ENCODE results near the gene TPM3.
"Not testable (repeated sequence)": the region's sequence is repeated elsewhere in the genome, so short reads cannot be mapped to it uniquely, and the experiment has no call there.

TPM3 gene

GRCh38 chr1:154191990-154192461, at the start of gene TPM3:
TPM3 (minus strand) TSS chr1:154192100; CDS start chr1:154192018, 82 bp downstream.
- Histone ChIP-seq H3K4me1 (ENCODE audit: control insufficient read depth in 1 of 2, insufficient read depth in 2 of 2, low read length in 2 of 2) (peaks cover 0 to under 1% of the 10 kb centered on the region in 2 donors), H3K9me3 (ENCODE audit: control insufficient read depth in 1 of 2, low read length in 2 of 2) (no peaks in the 10 kb centered on the region), H3K4me3 (ENCODE audit: low read depth in 1 of 2, low read length in 2 of 2) (no peak within 1 kb of the TSS), H3K27ac (ENCODE audit: low read depth, low read length) (no peak within 1 kb of the TSS), H3K9ac (ENCODE audit: low read depth in 1 of 2, low read length in 2 of 2) (no peak within 1 kb of the TSS), H3K36me3 (ENCODE audit: control insufficient read depth in 1 of 2, insufficient read depth in 2 of 2, low read length in 2 of 2) (no peaks in the 10 kb centered on the region), H3K27me3 (ENCODE audit: control insufficient read depth in 1 of 2, insufficient read depth in 2 of 2, low read length in 2 of 2) (peaks cover 16 to 22% of the 10 kb centered on the region in 2 donors)

- Histone ChIP-seq H3K4me1 (ENCODE audit: control insufficient read depth in 1 of 2, insufficient read depth in 2 of 2, low read length in 2 of 2) (no peaks in the 10 kb centered on the region), H3K27me3 (ENCODE audit: control insufficient read depth in 1 of 2, insufficient read depth in 2 of 2, low read length in 2 of 2) (no peaks in the 10 kb centered on the region), H3K4me3 (ENCODE audit: low read depth in 1 of 2, low read length in 2 of 2) (no peak overlapping the region), H3K36me3 (ENCODE audit: control insufficient read depth in 1 of 2, insufficient read depth in 2 of 2, low read length in 2 of 2) (peaks cover 42 to 90% of the 10 kb centered on the region in 2 donors), H3K9me3 (ENCODE audit: control insufficient read depth in 1 of 2, low read length in 2 of 2) (no peaks in the 10 kb centered on the region), H3K9ac (ENCODE audit: low read depth in 1 of 2, low read length in 2 of 2) (no peak overlapping the region), H3K27ac (ENCODE audit: low read depth, low read length) (no peak overlapping the region)
Observed at GRCh38 chr1:154240294-154240833, 48.5 kb upstream of the TPM3 start.

- Histone ChIP-seq H3K4me3 (ENCODE audit: low read depth in 1 of 2, low read length in 2 of 2) (no peak overlapping the region), H3K4me1 (ENCODE audit: control insufficient read depth in 1 of 2, insufficient read depth in 2 of 2, low read length in 2 of 2) (no peaks in the 10 kb centered on the region), H3K27ac (ENCODE audit: low read depth, low read length) (no peak overlapping the region), H3K27me3 (ENCODE audit: control insufficient read depth in 1 of 2, insufficient read depth in 2 of 2, low read length in 2 of 2) (no peaks in the 10 kb centered on the region), H3K36me3 (ENCODE audit: control insufficient read depth in 1 of 2, insufficient read depth in 2 of 2, low read length in 2 of 2) (peaks cover 35 to 90% of the 10 kb centered on the region in 2 donors), H3K9me3 (ENCODE audit: control insufficient read depth in 1 of 2, low read length in 2 of 2) (no peaks in the 10 kb centered on the region), H3K9ac (ENCODE audit: low read depth in 1 of 2, low read length in 2 of 2) (no peak overlapping the region)
Observed at GRCh38 chr1:154239491-154239890, 47.6 kb upstream of the TPM3 start.

- Histone ChIP-seq H3K9me3 (ENCODE audit: control insufficient read depth in 1 of 2, low read length in 2 of 2) (no peaks in the 10 kb centered on the region), H3K4me3 (ENCODE audit: low read depth in 1 of 2, low read length in 2 of 2) (no peak overlapping the region), H3K36me3 (ENCODE audit: control insufficient read depth in 1 of 2, insufficient read depth in 2 of 2, low read length in 2 of 2) (peaks cover 30 to 78% of the 10 kb centered on the region in 2 donors), H3K9ac (ENCODE audit: low read depth in 1 of 2, low read length in 2 of 2) (no peak overlapping the region), H3K27me3 (ENCODE audit: control insufficient read depth in 1 of 2, insufficient read depth in 2 of 2, low read length in 2 of 2) (no peaks in the 10 kb centered on the region), H3K4me1 (ENCODE audit: control insufficient read depth in 1 of 2, insufficient read depth in 2 of 2, low read length in 2 of 2) (no peaks in the 10 kb centered on the region), H3K27ac (ENCODE audit: low read depth, low read length) (no peak overlapping the region)
Observed at GRCh38 chr1:154237880-154238506, 46.1 kb upstream of the TPM3 start.

GRCh38 chr1:154237435-154237834, 45.5 kb upstream of the TPM3 start:
- Histone ChIP-seq H3K9ac (ENCODE audit: low read depth in 1 of 2, low read length in 2 of 2) (no peak overlapping the region), H3K4me1 (ENCODE audit: control insufficient read depth in 1 of 2, insufficient read depth in 2 of 2, low read length in 2 of 2) (no peaks in the 10 kb centered on the region), H3K27ac (ENCODE audit: low read depth, low read length) (no peak overlapping the region), H3K4me3 (ENCODE audit: low read depth in 1 of 2, low read length in 2 of 2) (no peak overlapping the region), H3K36me3 (ENCODE audit: control insufficient read depth in 1 of 2, insufficient read depth in 2 of 2, low read length in 2 of 2) (peaks cover 26 to 74% of the 10 kb centered on the region in 2 donors), H3K9me3 (ENCODE audit: control insufficient read depth in 1 of 2, low read length in 2 of 2) (no peaks in the 10 kb centered on the region), H3K27me3 (ENCODE audit: control insufficient read depth in 1 of 2, insufficient read depth in 2 of 2, low read length in 2 of 2) (no peaks in the 10 kb centered on the region)

GRCh38 chr1:154236855-154237254, 45.0 kb upstream of the TPM3 start:
- no peaks in the 10 kb centered on the region for H3K27me3 ChIP-seq (ENCODE audit: control insufficient read depth in 1 of 2, insufficient read depth in 2 of 2, low read length in 2 of 2)
- no peak overlapping the region for H3K27ac ChIP-seq (ENCODE audit: low read depth, low read length)
- no peaks in the 10 kb centered on the region for H3K4me1 ChIP-seq (ENCODE audit: control insufficient read depth in 1 of 2, insufficient read depth in 2 of 2, low read length in 2 of 2)
- no peak overlapping the region for H3K9ac ChIP-seq (ENCODE audit: low read depth in 1 of 2, low read length in 2 of 2)
- no peak overlapping the region for H3K4me3 ChIP-seq (ENCODE audit: low read depth in 1 of 2, low read length in 2 of 2)
- peaks cover 22 to 73% of the 10 kb centered on the region in 2 donors for H3K36me3 ChIP-seq (ENCODE audit: control insufficient read depth in 1 of 2, insufficient read depth in 2 of 2, low read length in 2 of 2)
- H3K9me3 ChIP-seq (ENCODE audit: control insufficient read depth in 1 of 2, low read length in 2 of 2), result no peaks in the 10 kb centered on the region

- H3K9me3 ChIP-seq (ENCODE audit: control insufficient read depth in 1 of 2, low read length in 2 of 2); H3K27ac ChIP-seq (ENCODE audit: low read depth, low read length); H3K4me1 ChIP-seq (ENCODE audit: control insufficient read depth in 1 of 2, insufficient read depth in 2 of 2, low read length in 2 of 2); H3K4me3 ChIP-seq (ENCODE audit: low read depth in 1 of 2, low read length in 2 of 2); H3K27me3 ChIP-seq (ENCODE audit: control insufficient read depth in 1 of 2, insufficient read depth in 2 of 2, low read length in 2 of 2); H3K9ac ChIP-seq (ENCODE audit: low read depth in 1 of 2, low read length in 2 of 2): not testable (repeated sequence)
- peaks cover 25 to 79% of the 10 kb centered on the region in 2 donors for H3K36me3 ChIP-seq (ENCODE audit: control insufficient read depth in 1 of 2, insufficient read depth in 2 of 2, low read length in 2 of 2)
Observed at GRCh38 chr1:154233127-154233526, 41.2 kb upstream of the TPM3 start.

- H3K9me3 ChIP-seq (ENCODE audit: control insufficient read depth in 1 of 2, low read length in 2 of 2), result not testable (repeated sequence)
- peaks cover 35 to 74% of the 10 kb centered on the region in 2 donors for H3K36me3 ChIP-seq (ENCODE audit: control insufficient read depth in 1 of 2, insufficient read depth in 2 of 2, low read length in 2 of 2)
Observed at GRCh38 chr1:154231112-154231511, 39.2 kb upstream of the TPM3 start.

GRCh38 chr1:154225370-154225769, 33.5 kb upstream of the TPM3 start:
- Histone ChIP-seq H3K27me3 (ENCODE audit: control insufficient read depth in 1 of 2, insufficient read depth in 2 of 2, low read length in 2 of 2) (no peaks in the 10 kb centered on the region), H3K27ac (ENCODE audit: low read depth, low read length) (no peak overlapping the region), H3K9ac (ENCODE audit: low read depth in 1 of 2, low read length in 2 of 2) (no peak overlapping the region), H3K9me3 (ENCODE audit: control insufficient read depth in 1 of 2, low read length in 2 of 2) (no peaks in the 10 kb centered on the region), H3K36me3 (ENCODE audit: control insufficient read depth in 1 of 2, insufficient read depth in 2 of 2, low read length in 2 of 2) (peaks cover 24 to 36% of the 10 kb centered on the region in 2 donors), H3K4me3 (ENCODE audit: low read depth in 1 of 2, low read length in 2 of 2) (no peak overlapping the region), H3K4me1 (ENCODE audit: control insufficient read depth in 1 of 2, insufficient read depth in 2 of 2, low read length in 2 of 2) (peaks cover 15 to 25% of the 10 kb centered on the region in 2 donors)

More at GRCh38 chr1:154231112-154231511, 39.2 kb upstream of the TPM3 start:
- H3K4me3 ChIP-seq (ENCODE audit: low read depth in 1 of 2, low read length in 2 of 2); H3K9ac ChIP-seq (ENCODE audit: low read depth in 1 of 2, low read length in 2 of 2); H3K27me3 ChIP-seq (ENCODE audit: control insufficient read depth in 1 of 2, insufficient read depth in 2 of 2, low read length in 2 of 2); H3K4me1 ChIP-seq (ENCODE audit: control insufficient read depth in 1 of 2, insufficient read depth in 2 of 2, low read length in 2 of 2); H3K27ac ChIP-seq (ENCODE audit: low read depth, low read length): not testable (repeated sequence)

- no peaks in the 10 kb centered on the region for H3K9me3 ChIP-seq (ENCODE audit: control insufficient read depth in 1 of 2, low read length in 2 of 2)
- peaks cover 26 to 36% of the 10 kb centered on the region in 2 donors for H3K4me1 ChIP-seq (ENCODE audit: control insufficient read depth in 1 of 2, insufficient read depth in 2 of 2, low read length in 2 of 2)
Observed at GRCh38 chr1:154223621-154224020, 31.7 kb upstream of the TPM3 start.

More at GRCh38 chr1:154223621-154224020, 31.7 kb upstream of the TPM3 start:
- Histone ChIP-seq H3K4me3 (ENCODE audit: low read depth in 1 of 2, low read length in 2 of 2) (no peak overlapping the region), H3K36me3 (ENCODE audit: control insufficient read depth in 1 of 2, insufficient read depth in 2 of 2, low read length in 2 of 2) (peaks cover 20 to 23% of the 10 kb centered on the region in 2 donors), H3K27ac (ENCODE audit: low read depth, low read length) (no peak overlapping the region), H3K9ac (ENCODE audit: low read depth in 1 of 2, low read length in 2 of 2) (no peak overlapping the region), H3K27me3 (ENCODE audit: control insufficient read depth in 1 of 2, insufficient read depth in 2 of 2, low read length in 2 of 2) (no peaks in the 10 kb centered on the region)

Data from duodenal mucosa (tissue), 2 donors.